Activated CD8-positive, alpha-beta T cell treated with anti-CD3 and anti-CD28 coated beads, Interleukin-2, amount 10 ng/mL, durations not matched to agents 7 days and 5 days (primary cell): ENCODE data around the gene CCDC8. TPM values are rescaled to one million over a fixed set of nuclear protein-coding genes. Genes with fewer than 3 reads are reported as not detected.
"Not testable (repeated sequence)": the region's sequence is repeated elsewhere in the genome, so short reads cannot be mapped to it uniquely, and the experiment has no call there.

Source experiments
- ATAC-seq: fragments of 150-1000 bp; cut with Tn5 transposase; one replicate; pipeline ENCODE4 v1.10.0; 2021; ENCODE audit warnings: moderate library complexity
- CTCF ChIA-PET: fragments of 350-600 bp; sonication (Branson Sonifier 250); formaldehyde crosslinking; loops from one replicate; lab custom pipeline; 2021; ENCODE audit warnings: antibody characterized with exemption; lab: Charles Lee
- POLR2A ChIA-PET: fragments of 350-600 bp; sonication (Branson Sonifier 250); formaldehyde crosslinking; loops from one replicate; lab custom pipeline; 2021; ENCODE audit warnings: antibody characterized with exemption; lab: Charles Lee
- DNase-seq: peaks from one replicate; pipeline ENCODE4 v3.0.0-alpha.2; 2020
- H3K27ac Mint-ChIP-seq: one replicate; pipeline ENCODE4 v1.8.0; 2021; ENCODE audit warnings: mild to moderate bottlenecking, mixed read lengths
- H3K27me3 Mint-ChIP-seq: one replicate; pipeline ENCODE4 v1.8.0; 2021; ENCODE audit warnings: low read depth, mixed read lengths
- H3K36me3 Mint-ChIP-seq: one replicate; pipeline ENCODE4 v1.8.0; 2021; ENCODE audit warnings: low read depth, mixed read lengths
- H3K4me1 Mint-ChIP-seq: one replicate; pipeline ENCODE4 v1.8.0; 2021; ENCODE audit warnings: low read depth, mixed read lengths
- H3K4me3 Mint-ChIP-seq: one replicate; pipeline ENCODE4 v1.8.0; 2021; ENCODE audit warnings: mild to moderate bottlenecking, mixed read lengths
- H3K9me3 Mint-ChIP-seq: one replicate; pipeline ENCODE4 v1.8.0; 2022; ENCODE audit warnings: mixed read lengths; ENCODE audit not compliant: insufficient read depth
- total RNA-seq, 2 experiments: library from RNA; stranded (reverse); gene quantifications; one replicate each; pipeline ENCODE4 v1.2.3, GENCODE V29; 2021

Gene CCDC8
- total RNA-seq, 2 experiments from 2014 or later: not detected

GRCh38 chr19:46426506-46427162, 13.3 kb upstream of the CCDC8 start:
- Mint-ChIP-seq H3K9me3 (no peaks in the 10 kb centered on the region), H3K4me3 (peak overlapping the region; percentile 61), H3K36me3 (peaks cover 2% of the 10 kb centered on the region), H3K4me1 (peaks cover 34% of the 10 kb centered on the region), H3K27me3 (peaks cover 61% of the 10 kb centered on the region), H3K27ac (no peak overlapping the region)
- ChIA-PET POLR2A (no interaction called here), CTCF (interaction anchor here (0.7 kb wide), 1 partner anchor 61 kb away, joined by 3 read pairs; no protein-coding TSS in a partner anchor)
- ATAC-seq (peak; percentile 19), DNase-seq (peak; percentile 49)

- H3K27me3 Mint-ChIP-seq: peaks cover 57% of the 10 kb centered on the region
- DNase-seq (no peak), ATAC-seq (no peak)
- peaks cover 34% of the 10 kb centered on the region for H3K4me1 Mint-ChIP-seq
- ChIA-PET POLR2A (no interaction called here), CTCF (interaction anchor here (0.8 kb wide), 1 partner anchor 24 kb away, joined by 3 read pairs; no protein-coding TSS in a partner anchor)
- peak overlapping the region; percentile 61 for H3K4me3 Mint-ChIP-seq
- peaks cover 2% of the 10 kb centered on the region for H3K36me3 Mint-ChIP-seq
- H3K27ac Mint-ChIP-seq: no peak overlapping the region
- H3K9me3 Mint-ChIP-seq: no peaks in the 10 kb centered on the region
Observed at GRCh38 chr19:46426035-46426505, 12.7 kb upstream of the CCDC8 start.

- no peaks in the 10 kb centered on the region for H3K9me3 Mint-ChIP-seq
- H3K27ac Mint-ChIP-seq: no peak overlapping the region
- peaks cover 40% of the 10 kb centered on the region for H3K27me3 Mint-ChIP-seq
- no peak for ATAC-seq
- ChIA-PET POLR2A (no interaction called here), CTCF (interaction anchor here (1.2 kb wide), 1 partner anchor 21 kb away, joined by 3 read pairs; no protein-coding TSS in a partner anchor)
- no peak for DNase-seq
- peaks cover 23% of the 10 kb centered on the region for H3K4me1 Mint-ChIP-seq
- H3K36me3 Mint-ChIP-seq: peaks cover 2% of the 10 kb centered on the region
- H3K4me3 Mint-ChIP-seq: no peak overlapping the region
Observed at GRCh38 chr19:46423188-46423587, 9.8 kb upstream of the CCDC8 start.

- H3K9me3 Mint-ChIP-seq: no peaks in the 10 kb centered on the region
- peaks cover 34% of the 10 kb centered on the region for H3K27me3 Mint-ChIP-seq
- H3K4me1 Mint-ChIP-seq: peaks cover 14% of the 10 kb centered on the region
Observed at GRCh38 chr19:46422344-46422743, 9.0 kb upstream of the CCDC8 start.

GRCh38 chr19:46420056-46420455, 6.7 kb upstream of the CCDC8 start:
- no peak overlapping the region for H3K27ac Mint-ChIP-seq
- no peaks in the 10 kb centered on the region for H3K9me3 Mint-ChIP-seq
- ChIA-PET CTCF (no interaction called here), POLR2A (no interaction called here)
- H3K27me3 Mint-ChIP-seq: peaks cover 36% of the 10 kb centered on the region
- H3K4me3 Mint-ChIP-seq: no peak overlapping the region
- H3K4me1 Mint-ChIP-seq: peaks cover 3% of the 10 kb centered on the region
- ATAC-seq: no peak
- DNase-seq: no peak
- H3K36me3 Mint-ChIP-seq: no peaks in the 10 kb centered on the region

More at GRCh38 chr19:46422344-46422743, 9.0 kb upstream of the CCDC8 start:
- Mint-ChIP-seq H3K4me3 (no peak overlapping the region), H3K36me3 (peaks cover 2% of the 10 kb centered on the region), H3K27ac (no peak overlapping the region)
- DNase-seq (no peak), ATAC-seq (no peak)
- CTCF ChIA-PET: no interaction called here
- POLR2A ChIA-PET: no interaction called here

GRCh38 chr19:46415804-46416709, 2.7 kb upstream of the CCDC8 start:
- CTCF ChIA-PET: interaction anchor here (1.0 kb wide), 1 partner anchor 20 kb away, joined by 3 read pairs; no protein-coding TSS in a partner anchor
- H3K4me1 Mint-ChIP-seq, H3K27ac Mint-ChIP-seq, H3K9me3 Mint-ChIP-seq, H3K4me3 Mint-ChIP-seq, POLR2A ChIA-PET, H3K36me3 Mint-ChIP-seq: not testable (repeated sequence)
- peaks cover 53% of the 10 kb centered on the region for H3K27me3 Mint-ChIP-seq
- peak; percentile 78 for ATAC-seq
- DNase-seq: peak; percentile 52

- CTCF ChIA-PET, H3K9me3 Mint-ChIP-seq, ATAC-seq, POLR2A ChIA-PET, H3K4me1 Mint-ChIP-seq, H3K36me3 Mint-ChIP-seq, H3K4me3 Mint-ChIP-seq, DNase-seq, H3K27ac Mint-ChIP-seq: not testable (repeated sequence)
- peaks cover 58% of the 10 kb centered on the region for H3K27me3 Mint-ChIP-seq
Observed at GRCh38 chr19:46414899-46415298, 1.5 kb upstream of the CCDC8 start.

GRCh38 chr19:46412650-46413261, 608 bp downstream of the CCDC8 start:
- Mint-ChIP-seq H3K36me3 (no peaks in the 10 kb centered on the region), H3K27ac (no peak overlapping the region), H3K9me3 (no peaks in the 10 kb centered on the region), H3K4me1 (peaks cover 6% of the 10 kb centered on the region), H3K4me3 (no peak overlapping the region), H3K27me3 (peaks cover 69% of the 10 kb centered on the region)
- ChIA-PET POLR2A (no interaction called here), CTCF (interaction anchor here (1.2 kb wide), 1 partner anchor 12 kb away, joined by 3 read pairs; no protein-coding TSS in a partner anchor)
- DNase-seq (no peak), ATAC-seq (no peak)

- Mint-ChIP-seq H3K36me3 (no peaks in the 10 kb centered on the region), H3K9me3 (no peaks in the 10 kb centered on the region), H3K27ac (no peak overlapping the region), H3K27me3 (peaks cover 69% of the 10 kb centered on the region), H3K4me3 (no peak overlapping the region), H3K4me1 (peaks cover 6% of the 10 kb centered on the region)
- ATAC-seq (no peak), DNase-seq (no peak)
- ChIA-PET POLR2A (no interaction called here), CTCF (interaction anchor here (1.2 kb wide), 1 partner anchor 11 kb away, joined by 3 read pairs; no protein-coding TSS in a partner anchor)
Observed at GRCh38 chr19:46411925-46412649, 1.3 kb downstream of the CCDC8 start.

GRCh38 chr19:46411088-46411924, 2.1 kb downstream of the CCDC8 start:
- H3K4me3 Mint-ChIP-seq: no peak overlapping the region
- H3K9me3 Mint-ChIP-seq: no peaks in the 10 kb centered on the region
- ChIA-PET CTCF (no interaction called here), POLR2A (no interaction called here)
- peaks cover 3% of the 10 kb centered on the region for H3K4me1 Mint-ChIP-seq
- DNase-seq (no peak), ATAC-seq (no peak)
- H3K36me3 Mint-ChIP-seq: no peaks in the 10 kb centered on the region
- peaks cover 70% of the 10 kb centered on the region for H3K27me3 Mint-ChIP-seq
- H3K27ac Mint-ChIP-seq: no peak overlapping the region
